ENCODE data around the gene CFAP119.

Gene CFAP119

GRCh38 chr16:30738984-30739951 is 22.6 kb downstream of the CFAP119 start:
- FAIRE-seq = no peak

- FAIRE-seq = no peak
These were observed 23.8 kb downstream of the CFAP119 start for GRCh38 chr16:30737794-30738648.

GRCh38 chr16:30736995-30737793 is 24.7 kb downstream of the CFAP119 start:
- FAIRE-seq = no peak

GRCh38 chr16:30731411-30731810 is 30.5 kb downstream of the CFAP119 start:
- peak; percentile 64 for FAIRE-seq

GRCh38 chr16:30728899-30729672 is 32.8 kb downstream of the CFAP119 start:
- FAIRE-seq = no peak

GRCh38 chr16:30728321-30728720 is 33.5 kb downstream of the CFAP119 start:
- no peak for FAIRE-seq

- no peak for FAIRE-seq
These were observed 36.5 kb downstream of the CFAP119 start for GRCh38 chr16:30725418-30725792.

- no peak for FAIRE-seq
These were observed 37.0 kb downstream of the CFAP119 start for GRCh38 chr16:30724641-30725417.

- no peak for FAIRE-seq
These were observed 38.0 kb downstream of the CFAP119 start for GRCh38 chr16:30723725-30724355.

GRCh38 chr16:30722916-30723315 is 38.9 kb downstream of the CFAP119 start:
- no peak for FAIRE-seq

- no peak for FAIRE-seq
These were observed 39.4 kb downstream of the CFAP119 start for GRCh38 chr16:30722443-30722842.

- FAIRE-seq = peak; percentile 68
These were observed 40.3 kb downstream of the CFAP119 start for GRCh38 chr16:30721606-30722005.

GRCh38 chr16:30721167-30721566 is 40.7 kb downstream of the CFAP119 start:
- no peak for FAIRE-seq

GRCh38 chr16:30720694-30721093 is 41.2 kb downstream of the CFAP119 start:
- FAIRE-seq = no peak

GRCh38 chr16:30720086-30720485 is 41.8 kb downstream of the CFAP119 start:
- FAIRE-seq = no peak

- no peak for FAIRE-seq
These were observed 46.0 kb downstream of the CFAP119 start for GRCh38 chr16:30715750-30716445.

- FAIRE-seq = no peak
These were observed 50.1 kb downstream of the CFAP119 start for GRCh38 chr16:30711712-30712111.

GRCh38 chr16:30710971-30711370 is 50.9 kb downstream of the CFAP119 start:
- no peak for FAIRE-seq
